Measurements from ENCODE around the gene CERS1.

CERS1 gene

DNA sequence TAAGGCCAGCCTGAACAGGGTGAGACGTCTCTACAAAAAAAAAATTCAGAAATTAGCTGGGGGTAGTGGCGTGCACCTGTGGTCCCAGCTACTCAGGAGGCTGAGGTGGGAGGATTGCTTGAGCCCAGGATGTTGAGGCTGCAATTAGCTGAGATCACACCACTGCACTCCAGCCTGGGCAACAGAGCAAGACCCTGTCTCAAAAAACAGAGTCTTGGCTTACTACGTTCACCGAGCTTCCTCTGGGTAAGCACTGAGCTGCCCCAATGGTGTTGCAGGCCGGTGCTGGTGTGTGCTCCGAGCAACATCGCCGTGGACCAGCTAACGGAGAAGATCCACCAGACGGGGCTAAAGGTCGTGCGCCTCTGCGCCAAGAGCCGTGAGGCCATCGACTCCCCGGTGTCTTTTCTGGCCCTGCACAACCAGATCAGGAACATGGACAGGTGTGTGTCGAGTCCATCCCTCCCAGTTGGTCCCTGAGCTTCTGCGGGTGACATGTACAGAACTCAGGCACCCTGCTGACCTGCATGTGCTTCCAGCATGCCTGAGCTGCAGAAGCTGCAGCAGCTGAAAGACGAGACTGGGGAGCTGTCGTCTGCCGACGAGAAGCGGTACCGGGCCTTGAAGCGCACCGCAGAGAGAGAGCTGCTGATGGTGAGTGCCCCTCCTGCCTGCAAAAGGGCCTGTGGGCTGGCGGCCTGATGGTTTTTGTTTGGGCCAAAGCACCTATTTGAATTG, 40.1 kb downstream of the CERS1 start:
- no peak for DNase-seq

DNA sequence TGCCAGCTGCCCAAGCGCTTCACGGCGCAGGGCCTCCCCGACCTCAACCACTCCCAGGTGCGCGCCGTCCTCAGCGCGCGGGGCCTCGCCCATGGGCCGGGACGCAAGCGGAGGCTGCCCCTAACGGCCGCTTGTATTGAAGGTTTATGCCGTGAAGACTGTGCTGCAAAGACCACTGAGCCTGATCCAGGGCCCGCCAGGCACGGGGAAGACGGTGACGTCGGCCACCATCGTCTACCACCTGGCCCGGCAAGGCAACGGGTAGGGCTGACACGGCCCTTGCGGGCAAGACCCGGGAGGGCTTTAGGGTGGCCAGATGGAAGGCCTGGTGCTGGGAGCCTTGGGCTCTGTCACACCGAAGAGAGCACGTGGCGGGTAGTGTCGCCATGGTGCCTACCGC, 41.0 kb downstream of the CERS1 start:
- DNase-seq, result no peak

DNA sequence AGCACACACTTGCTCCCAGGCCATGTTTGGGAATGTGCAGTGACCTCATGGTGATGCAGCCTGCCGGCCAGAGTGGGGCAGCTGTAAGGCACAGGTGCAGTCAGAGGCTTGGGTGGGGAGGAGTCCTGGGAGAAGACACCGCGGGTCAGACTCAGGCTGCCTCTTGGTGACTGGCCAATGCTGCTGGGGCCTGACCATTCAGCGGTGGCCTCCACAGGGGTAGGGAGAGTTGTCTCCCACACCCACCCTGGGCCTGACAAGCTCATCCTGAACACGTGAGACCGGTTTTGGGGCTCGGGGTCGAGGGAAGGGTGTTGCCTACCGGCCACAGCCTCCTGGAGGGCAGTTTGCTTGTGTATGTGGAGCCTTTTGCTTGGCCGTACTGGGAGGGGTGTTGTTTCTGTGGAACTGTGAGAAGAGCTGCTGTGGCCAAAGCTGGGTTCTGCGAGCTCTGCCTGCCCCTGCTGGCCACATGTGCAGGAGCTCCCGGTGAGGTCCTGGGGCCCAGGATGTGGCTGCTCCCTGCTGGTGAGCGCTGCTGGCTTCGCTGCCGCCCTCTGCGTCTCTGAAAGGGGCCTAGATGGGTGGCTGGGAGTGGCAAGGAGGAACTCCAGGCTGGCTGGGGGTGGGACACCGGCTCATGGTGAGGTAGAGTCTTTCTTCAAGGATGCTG, 42.1 kb downstream of the CERS1 start:
- DNase-seq, result no peak

DNA sequence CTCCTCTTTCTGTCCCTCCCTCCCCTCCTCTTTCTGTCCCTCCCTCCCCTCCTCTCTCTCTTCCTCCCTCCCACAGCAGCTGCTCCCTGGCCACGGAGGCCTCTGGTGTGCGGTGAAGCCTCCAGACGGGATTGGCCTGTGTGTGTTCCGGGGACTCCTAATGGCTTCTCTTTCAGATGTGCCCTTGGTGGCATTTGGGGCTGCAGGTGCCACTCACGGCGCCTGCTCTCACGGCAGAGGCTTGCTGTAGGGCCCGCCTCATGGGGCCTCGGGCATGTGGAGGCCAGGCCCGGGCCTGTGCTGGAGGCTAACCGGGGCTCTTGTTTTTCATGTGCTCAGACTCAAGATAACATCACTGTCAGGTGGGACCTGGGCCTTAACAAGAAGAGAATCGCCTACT, 43.3 kb downstream of the CERS1 start:
- no peak for DNase-seq

DNA sequence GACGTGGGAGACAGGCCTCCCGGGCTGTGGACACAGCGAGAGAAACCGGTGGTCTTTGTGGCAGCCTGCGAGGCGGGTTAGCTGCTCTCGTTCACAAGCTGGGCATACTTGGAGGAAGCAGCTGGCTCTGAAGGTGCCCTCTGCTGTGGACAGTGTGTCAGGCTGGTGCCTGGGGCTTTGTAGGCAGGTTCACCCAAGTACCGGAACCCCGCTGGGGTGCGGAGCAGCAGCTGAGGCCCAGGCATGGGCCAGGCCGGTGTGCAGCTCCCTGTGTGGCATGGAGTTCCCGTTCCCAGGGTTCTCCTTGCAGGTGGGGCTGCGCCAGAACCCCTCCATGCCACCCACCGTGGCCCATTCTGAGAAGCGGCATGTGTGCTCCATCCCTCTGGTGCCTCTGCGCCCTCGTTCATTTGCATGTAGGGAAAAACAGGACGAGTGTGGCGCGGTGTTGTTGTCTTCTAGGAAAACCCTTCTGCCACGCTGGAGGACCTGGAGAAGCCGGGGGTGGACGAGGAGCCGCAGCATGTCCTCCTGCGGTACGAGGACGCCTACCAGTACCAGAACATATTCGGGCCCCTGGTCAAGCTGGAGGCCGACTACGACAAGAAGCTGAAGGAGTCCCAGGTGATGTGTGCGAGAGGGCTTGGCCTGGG, 44.2 kb downstream of the CERS1 start:
- no peak for DNase-seq

DNA sequence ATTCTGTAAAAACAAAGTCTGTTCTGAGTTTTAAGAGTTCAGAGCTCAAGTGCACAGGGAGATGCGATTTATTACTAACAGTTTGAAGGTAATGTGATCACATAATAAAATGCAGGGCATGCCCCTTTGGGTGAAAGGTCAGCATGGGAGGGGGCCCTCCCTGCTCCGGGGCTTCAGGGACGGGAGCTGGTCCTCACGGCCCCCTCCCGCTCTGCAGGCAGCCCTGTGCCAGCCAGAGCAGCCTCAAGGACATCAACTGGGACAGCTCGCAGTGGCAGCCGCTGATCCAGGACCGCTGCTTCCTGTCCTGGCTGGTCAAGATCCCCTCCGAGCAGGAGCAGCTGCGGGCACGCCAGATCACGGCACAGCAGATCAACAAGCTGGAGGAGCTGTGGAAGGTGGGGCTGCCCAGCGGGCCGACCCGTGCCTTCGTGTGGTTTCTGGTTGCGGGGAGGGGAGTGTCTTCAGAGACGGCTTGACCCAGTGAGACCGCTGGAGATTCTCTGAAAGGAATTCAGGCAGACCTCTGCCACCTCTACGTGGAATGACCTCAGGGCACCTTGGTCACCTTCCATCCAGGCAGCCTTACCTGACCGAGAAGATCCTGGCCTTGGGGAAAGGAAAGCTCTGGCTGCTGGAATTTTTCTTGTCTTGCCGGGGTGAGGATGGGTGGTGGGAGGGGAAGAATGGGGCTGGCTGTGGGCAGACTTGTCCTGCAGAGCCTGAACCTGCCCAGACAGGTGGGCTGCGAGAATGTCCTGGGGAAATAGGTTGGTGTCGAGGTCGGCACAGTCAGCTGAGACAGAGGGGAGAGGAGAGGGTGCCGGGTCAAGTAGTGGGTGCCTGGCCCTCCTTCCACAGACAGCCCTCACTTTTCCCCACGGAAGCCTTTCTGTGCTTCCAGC, 45.2 kb downstream of the CERS1 start:
- no peak for DNase-seq

DNA sequence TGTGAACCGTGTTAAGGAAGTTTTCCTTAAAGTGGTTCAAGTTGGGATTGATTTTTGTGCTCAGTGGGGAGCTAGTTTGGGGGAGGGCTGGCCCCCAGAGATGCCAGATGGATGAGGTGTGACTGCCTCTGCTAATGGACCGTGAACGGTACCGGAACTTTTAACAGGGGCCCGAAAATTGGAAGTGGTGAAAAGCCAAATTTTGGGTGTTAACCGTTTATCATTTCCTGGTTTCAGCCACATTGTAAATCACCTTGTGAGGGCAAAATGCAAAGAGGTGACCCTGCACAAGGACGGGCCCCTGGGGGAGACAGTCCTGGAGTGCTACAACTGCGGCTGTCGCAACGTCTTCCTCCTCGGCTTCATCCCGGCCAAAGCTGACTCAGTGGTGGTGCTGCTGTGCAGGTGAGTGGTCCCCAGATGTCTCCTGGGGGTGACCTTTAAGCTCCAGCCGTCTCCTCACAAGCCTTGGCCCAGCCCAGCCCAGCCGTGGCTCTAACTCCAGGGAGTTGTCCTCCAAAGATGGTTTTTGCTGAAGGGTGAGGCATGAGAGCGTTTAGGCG, 46.0 kb downstream of the CERS1 start:
- no peak for DNase-seq

DNA sequence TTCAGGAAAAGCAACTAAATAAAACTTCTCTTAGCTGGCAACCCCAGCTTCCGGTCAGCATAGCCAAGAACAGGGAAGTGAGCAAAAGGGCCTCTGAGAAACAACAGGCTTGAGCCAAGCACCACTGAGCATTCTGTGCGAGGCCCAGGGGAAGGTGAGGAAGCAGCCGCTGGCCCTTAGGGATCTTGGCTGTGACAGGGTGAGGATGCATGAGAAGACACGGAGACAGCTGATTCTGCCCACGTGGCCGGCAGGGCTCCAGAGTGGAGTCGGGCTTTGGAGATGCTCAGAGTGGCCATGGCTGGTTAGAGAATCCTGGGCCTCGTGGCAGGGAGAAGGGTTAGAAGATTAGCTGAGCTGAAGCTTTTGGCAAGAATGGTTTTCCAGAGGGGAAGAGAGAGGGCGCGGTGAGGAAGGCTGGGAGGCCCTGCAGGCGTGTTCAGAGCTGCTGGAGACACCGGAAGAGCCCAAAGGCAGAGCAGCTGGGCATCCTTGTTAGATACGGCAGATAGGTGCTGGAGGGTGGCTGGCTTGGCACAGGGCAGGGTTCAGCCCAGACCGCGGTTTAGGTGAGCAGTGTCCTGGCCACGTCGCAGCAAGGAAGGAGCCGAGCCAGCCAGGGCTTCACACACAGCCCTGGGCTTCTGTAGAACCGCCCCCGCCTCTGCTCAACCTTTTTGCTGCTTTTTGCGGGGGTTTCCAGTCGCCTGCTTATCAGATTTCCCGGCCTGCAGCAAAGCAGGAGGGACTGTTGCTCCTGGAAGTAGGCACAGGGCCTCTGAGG, 46.9 kb downstream of the CERS1 start:
- peak; percentile 37 for DNase-seq

DNA sequence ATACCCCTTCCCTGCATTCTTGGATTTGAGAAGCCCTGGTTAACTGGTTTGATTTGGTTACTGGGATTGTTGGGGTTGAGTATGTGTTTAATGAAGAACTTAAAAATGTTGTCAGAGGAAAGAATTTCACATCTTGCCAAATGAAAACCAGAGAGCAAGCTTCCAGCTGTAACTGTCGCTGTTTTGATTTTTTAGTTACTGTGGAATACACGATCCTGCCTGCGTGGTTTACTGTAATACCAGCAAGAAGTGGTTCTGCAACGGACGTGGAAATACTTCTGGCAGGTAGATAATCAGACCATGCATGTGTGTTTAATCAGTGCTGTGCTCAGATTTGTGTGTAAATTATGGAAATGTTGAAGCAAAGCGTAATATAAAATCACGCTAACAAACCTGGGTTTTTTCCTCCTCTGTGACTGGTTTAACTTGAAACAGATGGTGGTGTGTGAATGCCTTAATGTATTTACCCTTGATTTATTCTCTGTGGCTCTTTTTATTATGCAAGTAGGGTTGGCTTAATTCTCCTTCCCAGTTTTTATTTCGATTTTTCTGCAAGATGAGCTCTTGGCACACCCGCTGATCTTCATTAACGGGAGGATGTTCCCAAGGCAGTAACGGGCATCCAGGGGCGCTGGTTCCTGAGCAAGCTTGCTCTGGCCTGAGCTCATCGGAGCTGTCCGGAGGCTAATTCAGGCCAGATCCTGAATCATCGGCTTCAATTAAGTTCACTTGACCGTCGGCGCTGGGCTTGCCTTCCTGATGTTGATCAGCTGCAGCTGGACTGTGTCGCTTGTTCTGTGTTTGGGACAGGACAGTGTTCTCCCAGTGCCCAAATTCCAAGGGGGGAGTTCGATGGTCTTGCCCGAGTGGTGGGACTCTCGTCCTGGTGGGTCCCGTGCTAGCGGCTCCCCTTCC, 48.2 kb downstream of the CERS1 start:
- DNase-seq, result no peak

DNA sequence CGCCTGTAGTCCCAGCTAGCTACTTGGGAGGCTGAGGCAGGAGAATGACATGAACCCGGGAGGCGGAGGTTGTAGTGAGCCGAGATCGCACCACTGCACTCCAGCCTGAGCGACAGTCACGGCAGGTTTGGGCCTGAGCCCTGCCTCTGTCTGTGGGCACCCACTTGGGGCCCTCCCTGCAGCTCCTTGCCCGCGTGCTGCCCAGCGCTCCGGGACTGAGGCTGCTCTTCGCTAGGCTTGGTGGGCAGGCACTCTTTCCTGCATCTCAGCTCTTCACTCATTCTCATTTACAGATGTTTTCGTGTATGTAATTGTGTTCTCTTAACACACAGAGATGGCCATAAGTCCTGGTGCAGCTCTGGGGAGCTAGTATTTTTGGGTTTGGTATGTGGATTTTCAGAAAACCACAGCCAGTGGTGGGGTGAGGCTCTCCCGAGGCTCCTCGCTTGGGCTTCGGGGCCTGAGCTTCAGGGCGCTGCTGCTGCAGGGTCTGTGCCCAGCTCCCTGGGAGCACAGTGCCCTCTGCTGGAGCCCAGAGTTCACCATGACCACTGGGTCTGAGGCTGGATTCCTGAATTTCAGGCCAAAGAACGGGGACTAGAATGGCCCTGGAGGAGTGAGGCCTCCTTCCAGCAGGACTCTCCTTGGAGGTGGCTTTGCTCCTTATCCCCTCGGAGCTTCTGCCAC, 49.0 kb downstream of the CERS1 start:
- peak; percentile 66 for DNase-seq

DNA sequence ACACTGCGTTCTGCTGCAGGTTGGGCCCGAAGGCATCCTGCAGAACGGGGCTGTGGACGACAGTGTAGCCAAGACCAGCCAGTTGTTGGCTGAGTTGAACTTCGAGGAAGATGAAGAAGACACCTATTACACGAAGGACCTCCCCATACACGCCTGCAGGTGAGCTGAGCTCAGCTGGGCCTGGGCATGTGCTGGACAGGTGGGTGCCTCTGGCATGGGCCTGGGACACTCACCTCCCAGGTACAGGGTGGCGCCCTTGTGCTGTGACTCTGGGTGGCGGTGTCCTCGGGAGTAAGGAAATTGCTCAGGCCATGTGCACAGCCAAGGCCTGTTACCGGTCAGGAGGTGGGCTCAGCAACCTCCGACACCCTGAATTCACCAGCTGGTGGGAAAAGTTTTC, 50.0 kb downstream of the CERS1 start:
- no peak for DNase-seq

DNA sequence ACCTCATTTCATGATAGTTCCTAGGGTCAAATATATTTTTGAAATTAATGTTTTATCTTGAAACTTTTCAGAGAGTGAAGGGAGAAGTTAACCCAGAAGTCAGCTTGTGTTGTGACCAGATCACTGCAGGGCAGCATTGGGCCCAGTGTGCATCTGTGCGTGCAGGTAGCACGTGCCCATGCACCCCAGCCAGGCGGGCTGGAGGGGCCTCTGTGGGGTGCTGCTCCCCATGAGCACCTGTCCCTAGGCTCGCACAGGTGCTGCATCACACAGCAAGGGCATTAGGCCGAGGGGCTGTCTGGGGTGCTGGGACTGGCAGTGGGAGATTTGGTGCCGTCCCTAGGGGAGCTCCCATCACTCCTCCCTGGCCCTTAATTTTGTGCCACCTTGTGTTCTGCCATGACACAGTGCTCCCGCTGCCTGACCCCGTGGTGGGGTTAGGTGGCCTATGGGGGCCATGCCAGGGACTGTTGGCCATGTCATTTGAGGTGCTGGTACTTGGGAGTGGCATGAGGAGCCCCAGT, 51.1 kb downstream of the CERS1 start:
- DNase-seq, result no peak

DNA sequence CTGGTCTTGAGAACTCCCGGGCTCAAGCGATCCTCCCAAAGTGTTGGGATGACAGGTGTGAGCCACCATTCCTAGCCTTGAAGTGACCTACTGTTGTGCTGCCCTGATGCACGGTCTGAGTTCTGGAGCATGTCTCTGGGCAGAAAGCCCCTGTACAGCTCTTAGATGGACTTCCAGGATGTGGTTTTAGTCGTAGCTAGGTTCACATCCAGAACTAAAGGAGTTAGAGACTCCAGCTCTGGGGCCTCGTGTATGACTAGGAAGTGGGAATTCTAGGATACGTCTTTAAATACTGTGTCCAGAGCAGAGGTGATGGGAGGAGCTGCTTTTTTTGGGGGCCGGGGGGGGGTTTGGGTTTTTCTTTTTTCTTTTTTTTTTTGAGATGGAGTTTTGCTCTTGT, 52.0 kb downstream of the CERS1 start:
- DNase-seq, result no peak

DNA sequence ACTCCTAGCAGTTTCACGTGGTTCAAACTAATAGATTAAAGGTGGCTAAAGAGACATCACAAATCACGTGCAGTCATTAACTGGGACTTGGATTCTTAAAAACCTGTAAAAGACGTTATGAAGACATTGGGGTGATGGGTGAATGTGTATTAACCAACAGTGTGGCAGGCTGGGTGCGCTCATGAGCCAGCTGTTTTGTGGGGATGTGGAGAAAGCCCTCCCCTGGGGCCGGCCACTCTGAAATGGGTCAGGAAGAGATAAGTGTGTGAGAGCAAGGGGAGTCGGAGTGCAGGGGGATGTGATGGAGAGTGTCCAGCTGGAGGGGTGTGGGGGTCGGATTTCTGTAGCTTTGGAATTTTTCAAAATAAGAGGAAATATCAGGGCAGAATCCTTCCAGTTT, 53.8 kb downstream of the CERS1 start:
- DNase-seq, result no peak

DNA sequence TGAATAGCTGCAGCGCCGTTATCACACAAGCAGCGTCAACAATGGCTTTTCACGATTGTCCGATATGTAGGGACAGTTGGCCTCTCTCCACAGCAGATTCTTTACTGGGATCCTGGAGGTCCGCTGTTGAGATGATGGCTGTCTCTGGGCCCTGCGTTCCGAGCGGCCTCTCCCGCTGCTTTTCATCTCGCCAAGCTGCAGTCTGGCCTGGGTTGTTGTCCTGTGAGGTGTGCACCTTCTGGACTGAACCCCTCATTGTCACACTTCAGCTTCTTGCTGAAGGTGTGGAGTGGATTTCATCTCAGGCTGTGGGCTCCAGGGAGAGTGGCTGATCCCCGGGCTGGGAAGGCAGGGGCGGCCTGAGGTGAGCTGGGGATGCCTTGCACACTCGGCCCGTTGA, 54.6 kb downstream of the CERS1 start:
- no peak for DNase-seq

DNA sequence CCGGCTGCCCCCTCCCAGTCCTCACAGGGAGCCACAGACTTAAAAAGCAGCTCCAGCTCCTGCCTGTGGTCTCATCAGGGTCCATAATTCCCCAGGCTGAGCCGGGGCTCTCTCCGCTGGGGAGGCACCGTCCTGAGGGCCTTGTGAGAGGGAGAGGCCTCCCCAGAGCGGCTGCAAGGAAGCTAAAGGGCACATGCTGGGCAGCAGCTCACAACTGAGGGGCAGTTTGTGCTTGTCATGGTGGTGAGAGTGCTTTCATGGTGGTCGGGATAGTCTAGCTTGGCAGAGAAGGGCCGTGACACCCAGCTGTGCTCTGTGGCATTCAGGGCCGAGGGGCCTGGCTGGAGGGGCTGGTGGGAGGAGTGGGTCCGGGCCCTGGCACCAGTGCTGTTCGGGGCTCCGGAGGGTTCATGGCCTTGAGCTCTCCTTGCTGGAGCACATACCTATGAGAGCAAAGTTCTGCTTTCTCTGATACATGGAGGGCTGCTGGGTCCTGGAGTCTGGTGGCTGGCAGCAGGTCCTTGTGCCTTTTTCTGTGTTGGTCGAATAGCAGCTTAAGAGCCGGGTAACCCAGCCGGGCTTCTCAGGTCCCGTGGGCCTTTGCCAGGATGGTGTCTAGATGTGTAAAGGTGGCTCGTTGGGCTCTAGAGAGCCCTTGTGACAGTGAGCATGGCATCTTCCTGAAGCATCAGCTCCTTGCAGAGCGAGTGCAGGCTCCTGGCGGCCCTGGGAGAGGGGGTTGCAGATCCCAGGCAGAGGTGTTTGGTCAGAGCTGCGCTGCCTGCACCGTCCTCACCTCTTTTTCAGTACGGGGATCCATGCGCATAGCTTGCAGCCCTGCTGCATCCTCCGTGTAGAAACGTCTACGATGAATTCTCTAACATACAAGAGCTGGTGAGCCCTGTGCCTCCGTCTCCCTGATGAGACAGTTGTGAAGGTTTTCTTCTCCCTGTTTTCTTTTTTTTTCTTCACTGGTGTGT, 55.4 kb downstream of the CERS1 start:
- DNase-seq, result no peak

DNA sequence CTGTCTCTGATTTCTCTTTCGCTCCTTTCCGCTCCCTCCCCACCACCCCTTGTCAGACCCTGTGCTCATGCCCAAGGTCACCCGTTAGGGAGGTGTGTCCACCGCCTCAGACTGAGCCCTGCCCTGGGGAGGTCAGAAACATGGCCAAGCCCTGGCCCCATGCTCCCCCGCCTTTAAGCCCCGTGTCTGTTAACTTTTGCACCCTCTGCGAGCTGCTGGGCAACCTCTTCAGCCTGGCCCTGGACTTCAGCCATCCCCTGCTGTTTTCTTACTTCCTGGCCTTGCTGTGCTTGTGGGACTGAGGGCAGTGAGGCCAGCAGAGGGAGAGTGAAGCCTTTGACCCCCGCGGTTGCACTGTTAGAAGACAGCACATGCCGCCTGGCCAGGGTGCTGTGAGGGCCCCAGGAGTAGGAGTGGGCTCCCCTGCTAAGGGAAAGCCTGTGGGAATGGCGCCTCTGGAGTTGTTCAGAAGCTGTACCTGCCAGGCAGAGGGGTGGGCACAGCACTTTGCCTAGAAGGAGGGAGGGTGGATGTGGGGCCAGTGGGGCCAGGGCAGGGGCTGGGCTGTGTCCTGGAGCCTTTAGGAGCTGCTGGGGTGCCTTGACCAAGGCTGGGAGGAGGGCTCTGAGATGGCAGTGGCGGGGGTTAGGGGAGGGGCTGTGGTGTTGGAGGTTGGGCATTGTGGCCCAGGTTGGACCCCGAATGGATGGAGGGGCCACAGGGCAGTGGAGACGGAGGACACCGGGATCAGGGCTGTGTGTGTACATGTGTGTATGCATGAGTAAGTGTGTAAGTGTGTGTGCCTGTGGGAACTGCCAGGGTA, 56.3 kb downstream of the CERS1 start:
- no peak for DNase-seq

DNA sequence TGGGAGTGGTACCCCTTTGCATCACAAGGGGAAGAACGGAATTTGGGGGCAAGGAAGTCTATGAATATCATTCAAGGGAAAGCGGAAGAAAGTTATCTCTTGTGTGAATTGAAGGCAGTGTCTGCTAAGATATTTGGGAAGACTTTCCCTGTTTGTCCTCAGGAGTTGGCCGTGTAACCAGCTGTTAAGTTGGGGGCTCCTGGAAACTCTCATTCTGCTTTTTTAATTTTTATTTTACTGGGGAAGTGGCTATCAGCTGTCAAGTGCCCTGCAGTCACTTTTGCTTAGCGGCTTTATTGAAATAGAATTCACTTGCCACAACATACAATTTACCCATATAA, 61.3 kb downstream of the CERS1 start:
- DNase-seq, result no peak
